Psoas muscle (tissue), 8 donors: Measurements from ENCODE around the gene DNAH10. TPM values are rescaled to one million over a fixed set of nuclear protein-coding genes. Genes with fewer than 3 reads are reported as not detected.

Experiments used
- ATAC-seq, 4 donors: fragments of 200-7000 bp; cut with Tn5 transposase; one replicate each; pipeline ENCODE4 v1.9.1; 2020; ENCODE audit warnings: moderate library complexity in 3 of 4, mild to moderate bottlenecking in 2 of 4
- DNase-seq, 2 donors: peaks; one replicate each; pipeline ENCODE4 v3.0.0-alpha.2; 2020
- H3K27ac ChIP-seq: fragments of 200-600 bp; one replicate; pipeline ENCODE4 v1.8.0; 2022
- H3K27me3 ChIP-seq, 3 donors: fragments of 200-600 bp in 1 of 3; one replicate each; pipeline versions ENCODE4 v1.6.1 to v1.8.0; 2013 to 2022; ENCODE audit warnings: low read length in 2 of 3, mild to moderate bottlenecking in 2 of 3, moderate library complexity in 1 of 3; ENCODE audit not compliant: insufficient read depth in 3 of 3
- H3K36me3 ChIP-seq, 2 donors: fragments of 200-600 bp in 1 of 2; one replicate each; pipeline versions ENCODE4 v1.6.1 to v1.8.0; 2013 to 2022; ENCODE audit warnings: low read depth in 1 of 2, mild to moderate bottlenecking in 1 of 2, moderate library complexity in 1 of 2; ENCODE audit not compliant: insufficient read depth in 1 of 2
- H3K4me1 ChIP-seq: fragments of 200-600 bp; one replicate; pipeline ENCODE4 v1.8.0; 2022
- H3K4me3 ChIP-seq: fragments of 200-600 bp; one replicate; pipeline ENCODE4 v1.8.0; 2022; ENCODE audit warnings: mild to moderate bottlenecking
- H3K9me3 ChIP-seq: fragments of 200-600 bp; one replicate; pipeline ENCODE4 v1.8.0; 2022
- WGBS, 3 donors: extraction: QIAGEN DNeasy Blood & Tissue Kit; methylation state at CpG; one replicate each; pipeline versions ENCODE4 v1.1.6 to v1.1.7; 2013; 5-methylcytosine and 5-hydroxymethylcytosine counted together
- intact Hi-C, 2 donors: fragments of 100-400 bp; cut with DNase I; formaldehyde crosslinking; loops; one replicate each; pipeline versions ENCODE4 v1.11.0 to v1.14.2; 2022
- polyA plus RNA-seq, 3 donors: library from polyadenylated mRNA; stranded (reverse); fragments of 200-250 nt; gene quantifications; one replicate each; pipeline ENCODE4 v1.2.3, GENCODE V29; 2013
- total RNA-seq, 4 donors: library from RNA; stranded (reverse); fragmentation: NEBNext Ultra II Directional in 2 of 4; extraction: Animal tissue kit (Norgen Biotek cat#: 25700) in 2 of 4; gene quantifications; one replicate each; pipeline versions ENCODE4 v1.2.1 to v1.2.4, GENCODE V29; 2021 to 2023
- TF ChIP-seq, protein P1 (sequence below): fragments of 200-600 bp; IDR thresholded peaks from one replicate; pipeline ENCODE4 v1.8.0; 2022; ENCODE audit warnings: antibody characterized with exemption
- donor health status: healthy with polysubstance abuse.
- donor health status: DM: no; HTN: no; CAD: no; lungs with moderate emphysema.
- donor health status: Bipolar disorder and iron deficiency.
- donor health status: healthy.
- donor health status: DM: yes; HTN: yes; CAD: no.
- donor health status: DM: no; HTN: no; CAD: no.
- donor health status: DM: no; HTN: no; CAD: no.
- donor health status: DM: yes; HTN: yes; CAD: no.

Gene DNAH10
- total and polyA plus RNA-seq, 7 donors = 0.01 to 0.84 (median 0.24) TPM; not detected in 1

GRCh38 chr12:123928897-123929296, 166.8 kb downstream of the DNAH10 start:
- H3K4me3 ChIP-seq = no peak overlapping the region
- no peak for DNase-seq
- H3K4me1 ChIP-seq = no peaks in the 10 kb centered on the region
- H3K27me3 ChIP-seq = peaks cover 0 to 11% (median 2%) of the 10 kb centered on the region in 3 donors
- no peak overlapping the region for H3K27ac ChIP-seq
- no peaks in the 10 kb centered on the region for H3K36me3 ChIP-seq
- WGBS, 3 donors = 67 to 70% (median 70%) methylated on average over 7 of the region's 7 CpGs
- ATAC-seq = no peak
- H3K9me3 ChIP-seq = no peaks in the 10 kb centered on the region
- intact Hi-C loops = no loop called here
- TF ChIP-seq, protein P1, sequence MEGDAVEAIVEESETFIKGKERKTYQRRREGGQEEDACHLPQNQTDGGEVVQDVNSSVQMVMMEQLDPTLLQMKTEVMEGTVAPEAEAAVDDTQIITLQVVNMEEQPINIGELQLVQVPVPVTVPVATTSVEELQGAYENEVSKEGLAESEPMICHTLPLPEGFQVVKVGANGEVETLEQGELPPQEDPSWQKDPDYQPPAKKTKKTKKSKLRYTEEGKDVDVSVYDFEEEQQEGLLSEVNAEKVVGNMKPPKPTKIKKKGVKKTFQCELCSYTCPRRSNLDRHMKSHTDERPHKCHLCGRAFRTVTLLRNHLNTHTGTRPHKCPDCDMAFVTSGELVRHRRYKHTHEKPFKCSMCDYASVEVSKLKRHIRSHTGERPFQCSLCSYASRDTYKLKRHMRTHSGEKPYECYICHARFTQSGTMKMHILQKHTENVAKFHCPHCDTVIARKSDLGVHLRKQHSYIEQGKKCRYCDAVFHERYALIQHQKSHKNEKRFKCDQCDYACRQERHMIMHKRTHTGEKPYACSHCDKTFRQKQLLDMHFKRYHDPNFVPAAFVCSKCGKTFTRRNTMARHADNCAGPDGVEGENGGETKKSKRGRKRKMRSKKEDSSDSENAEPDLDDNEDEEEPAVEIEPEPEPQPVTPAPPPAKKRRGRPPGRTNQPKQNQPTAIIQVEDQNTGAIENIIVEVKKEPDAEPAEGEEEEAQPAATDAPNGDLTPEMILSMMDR = no peak

GRCh38 chr12:123929946-123930583, 168.0 kb downstream of the DNAH10 start:
- intact Hi-C loops = no loop called here
- 76 to 79% (median 78%) methylated on average over 9 of the region's 9 CpGs for WGBS, 3 donors
- DNase-seq = no peak
- peaks cover 0 to 11% (median 2%) of the 10 kb centered on the region in 3 donors for H3K27me3 ChIP-seq
- no peaks in the 10 kb centered on the region for H3K4me1 ChIP-seq
- no peaks in the 10 kb centered on the region for H3K36me3 ChIP-seq
- ATAC-seq = no peak
- no peaks in the 10 kb centered on the region for H3K9me3 ChIP-seq
- no peak overlapping the region for H3K27ac ChIP-seq
- TF ChIP-seq, protein P1 = no peak
- H3K4me3 ChIP-seq = no peak overlapping the region

DNA sequence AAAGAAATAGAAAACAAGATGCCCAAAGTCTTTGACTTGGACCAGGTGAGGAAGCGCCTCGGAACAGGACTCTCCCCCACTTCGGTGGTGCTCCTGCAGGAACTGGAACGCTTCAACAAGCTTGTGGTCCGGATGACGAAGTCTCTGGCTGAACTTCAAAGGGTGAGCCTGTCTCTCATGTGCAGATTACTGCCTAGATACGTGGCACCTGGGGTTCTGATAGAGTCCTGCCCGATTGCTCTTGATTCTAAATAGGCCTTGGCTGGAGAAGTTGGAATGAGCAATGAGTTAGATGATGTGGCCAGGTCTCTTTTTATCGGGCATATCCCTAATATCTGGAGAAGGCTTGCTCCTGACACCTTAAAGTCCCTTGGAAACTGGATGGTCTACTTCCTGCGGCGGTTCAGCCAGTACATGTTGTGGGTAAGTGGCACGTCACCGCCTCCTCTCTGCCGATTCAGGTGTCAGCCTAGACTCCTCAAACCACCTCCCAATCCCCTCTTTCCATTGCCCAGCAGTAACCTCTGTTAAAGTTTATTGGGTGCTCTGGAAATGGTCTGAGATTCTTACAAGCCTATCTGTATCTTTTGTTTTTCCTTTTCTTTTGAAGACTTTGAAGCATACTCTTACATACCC, 169.7 kb downstream of the DNAH10 start:
- Histone ChIP-seq H3K36me3 (peaks cover 0 to 16% of the 10 kb centered on the region in 2 donors), H3K9me3 (no peaks in the 10 kb centered on the region), H3K27me3 (peaks cover 0 to 11% (median 2%) of the 10 kb centered on the region in 3 donors), H3K4me1 (no peaks in the 10 kb centered on the region), H3K27ac (no peak overlapping the region), H3K4me3 (no peak overlapping the region)
- intact Hi-C loops = no loop called here
- no peak for ATAC-seq
- TF ChIP-seq, protein P1 = no peak
- no peak for DNase-seq
- 87% methylated on average over 14 of the region's 14 CpGs for WGBS, 3 donors

- no peaks in the 10 kb centered on the region for H3K4me1 ChIP-seq
- peaks cover 0 to 28% of the 10 kb centered on the region in 2 donors for H3K36me3 ChIP-seq
- H3K27ac ChIP-seq = no peak overlapping the region
- ATAC-seq (no peak), DNase-seq (no peak)
- TF ChIP-seq, protein P1 = no peak
- no peaks in the 10 kb centered on the region for H3K9me3 ChIP-seq
- H3K27me3 ChIP-seq = peaks cover 0 to 8% (median under 1%) of the 10 kb centered on the region in 3 donors
- intact Hi-C loops = no loop called here
- 87 to 91% (median 91%) methylated on average over 14 of the region's 14 CpGs for WGBS, 3 donors
- H3K4me3 ChIP-seq = no peak overlapping the region
Observed at GRCh38 chr12:123933214-123933613, 171.1 kb downstream of the DNAH10 start.
